Esophagus mucosa (tissue), 1 donor: Measurements from ENCODE around the gene SLC6A18. TPM values are rescaled to one million over a fixed set of nuclear protein-coding genes. Genes with fewer than 3 reads are reported as not detected.
A peak's percentile ranks its signal among the peaks of the same experiment; 100 is the strongest.
"Not testable (repeated sequence)": the region's sequence is repeated elsewhere in the genome, so short reads cannot be mapped to it uniquely, and the experiment has no call there.

Experiments
- ATAC-seq: fragments of 200-7000 bp; cut with Tn5 transposase; one replicate; pipeline ENCODE4 v1.9.1; 2020
- total RNA-seq: library from RNA; stranded (reverse); gene quantifications from one replicate; pipeline ENCODE4 v1.2.4, GENCODE V29; 2023
- donor health status: DM: yes; HTN: yes; CAD: no.

SLC6A18 gene
- total RNA-seq, 1 donor from 2014 or later = not detected

- ATAC-seq = peak; percentile 30
Measured at GRCh38 chr5:1278656-1279442, 53.7 kb downstream of the SLC6A18 start.

- no peak for ATAC-seq
Measured at GRCh38 chr5:1279443-1280151, 54.4 kb downstream of the SLC6A18 start.

GRCh38 chr5:1280177-1281037, 55.2 kb downstream of the SLC6A18 start:
- peak; percentile 8 for ATAC-seq

- ATAC-seq = no peak
Measured at GRCh38 chr5:1281038-1281882, 56.1 kb downstream of the SLC6A18 start.

GRCh38 chr5:1282131-1282992, 57.2 kb downstream of the SLC6A18 start:
- ATAC-seq = peak; percentile 81

- ATAC-seq = not testable (repeated sequence)
Measured at GRCh38 chr5:1282993-1283728, 58.0 kb downstream of the SLC6A18 start.

- not testable (repeated sequence) for ATAC-seq
Measured at GRCh38 chr5:1283729-1284041, 58.5 kb downstream of the SLC6A18 start.

GRCh38 chr5:1284336-1284970, 59.3 kb downstream of the SLC6A18 start:
- not testable (repeated sequence) for ATAC-seq

- ATAC-seq = no peak
Measured at GRCh38 chr5:1285141-1285540, 60.0 kb downstream of the SLC6A18 start.

- ATAC-seq = no peak
Measured at GRCh38 chr5:1285883-1286291, 60.7 kb downstream of the SLC6A18 start.

GRCh38 chr5:1288439-1289335, 63.5 kb downstream of the SLC6A18 start:
- no peak for ATAC-seq

GRCh38 chr5:1289559-1289958, 64.4 kb downstream of the SLC6A18 start:
- ATAC-seq = not testable (repeated sequence)

GRCh38 chr5:1290956-1291355, 65.8 kb downstream of the SLC6A18 start:
- not testable (repeated sequence) for ATAC-seq

- no peak for ATAC-seq
Measured at GRCh38 chr5:1291611-1292080, 66.5 kb downstream of the SLC6A18 start.

- ATAC-seq = no peak
Measured at GRCh38 chr5:1292139-1292538, 67.0 kb downstream of the SLC6A18 start.

GRCh38 chr5:1292846-1293415, 67.8 kb downstream of the SLC6A18 start:
- ATAC-seq = no peak

- no peak for ATAC-seq
Measured at GRCh38 chr5:1293416-1294205, 68.4 kb downstream of the SLC6A18 start.
